ENCODE results near the gene RNF150.

RNF150 gene

GRCh38 chr4:140903522-140904475 lies 229.5 kb downstream of the RNF150 start:
- no peak for DNase-seq

GRCh38 chr4:140901736-140902336 lies 231.4 kb downstream of the RNF150 start:
- DNase-seq: no peak

- no peak for DNase-seq
These were observed 239.3 kb downstream of the RNF150 start for GRCh38 chr4:140893939-140894338.

GRCh38 chr4:140888054-140888453 lies 245.2 kb downstream of the RNF150 start:
- DNase-seq: no peak

GRCh38 chr4:140887467-140887866 lies 245.8 kb downstream of the RNF150 start:
- DNase-seq: no peak

- peak; percentile 82 for DNase-seq
These were observed 248.7 kb downstream of the RNF150 start for GRCh38 chr4:140884431-140885058.

GRCh38 chr4:140877781-140878180 lies 255.5 kb downstream of the RNF150 start:
- DNase-seq: no peak

- no peak for DNase-seq
These were observed 256.5 kb downstream of the RNF150 start for GRCh38 chr4:140876615-140877364.

- DNase-seq: no peak
These were observed 257.4 kb downstream of the RNF150 start for GRCh38 chr4:140875746-140876452.

GRCh38 chr4:140874056-140874455 lies 259.2 kb downstream of the RNF150 start:
- no peak for DNase-seq

GRCh38 chr4:140871368-140871767 lies 261.9 kb downstream of the RNF150 start:
- no peak for DNase-seq

GRCh38 chr4:140870427-140870826 lies 262.8 kb downstream of the RNF150 start:
- no peak for DNase-seq

GRCh38 chr4:140869446-140869845 lies 263.8 kb downstream of the RNF150 start:
- DNase-seq: no peak

GRCh38 chr4:140867356-140867755 lies 265.9 kb downstream of the RNF150 start:
- DNase-seq: no peak

GRCh38 chr4:140866492-140867005 lies 266.7 kb downstream of the RNF150 start:
- DNase-seq: no peak

- no peak for DNase-seq
These were observed 267.7 kb downstream of the RNF150 start for GRCh38 chr4:140865253-140866217.

- DNase-seq: no peak
These were observed 270.1 kb downstream of the RNF150 start for GRCh38 chr4:140863197-140863596.

- no peak for DNase-seq
These were observed 271.2 kb downstream of the RNF150 start for GRCh38 chr4:140862177-140862442.

GRCh38 chr4:140861359-140862176 lies 271.7 kb downstream of the RNF150 start:
- DNase-seq: peak; percentile 66

- DNase-seq: peak; percentile 83
These were observed 274.4 kb downstream of the RNF150 start for GRCh38 chr4:140858897-140859296.

Measured in islet precursor cell (in vitro differentiated cells).